Left renal pelvis (tissue), 4 donors: Measurements from ENCODE around the gene CASKIN2. TPM values are rescaled to one million over a fixed set of nuclear protein-coding genes. Genes with fewer than 3 reads are reported as not detected.

Experiments
- polyA plus RNA-seq, 4 donors: library from polyadenylated mRNA; unstranded; fragments of 120-200 nt; gene quantifications; one replicate each; pipeline ENCODE4 v1.2.1, GENCODE V29; 2013; ENCODE audit not compliant: insufficient read length in 4 of 4

Gene CASKIN2
- polyA plus RNA-seq, 4 donors, result 22.5 to 34.6 (median 30.5) TPM

Other genes starting within 250 kb of the CASKIN2 start
- gene MIF4GD, start 244.3 kb downstream of the CASKIN2 start, polyA plus RNA-seq, result 10 to 100 TPM; 16.1 to 22.5 (median 20.4) TPM
- 1 to 10 TPM; 6.5 to 8.5 (median 8.1) TPM for gene SLC25A19, start 226.1 kb downstream of the CASKIN2 start, polyA plus RNA-seq
- gene GRB2, start 109.9 kb downstream of the CASKIN2 start, polyA plus RNA-seq, result 100 to 1,000 TPM in 2 of 4 donors, 10 to 100 TPM in 2; 96.8 to 117 (median 102) TPM
- 100 to 1,000 TPM in 1 of 4 donors, 10 to 100 TPM in 3; 65.4 to 105 (median 88.2) TPM for gene TMEM94, start 58.9 kb downstream of the CASKIN2 start, polyA plus RNA-seq
- gene TSEN54, start 991 bp upstream of the CASKIN2 start, polyA plus RNA-seq, result 10 to 100 TPM; 20.8 to 71.0 (median 45.0) TPM
- gene LLGL2, start 10.2 kb upstream of the CASKIN2 start, polyA plus RNA-seq, result 100 to 1,000 TPM in 1 of 4 donors, 10 to 100 TPM in 2, 1 to 10 TPM in 1; 5.3 to 103 (median 49.8) TPM
- 100 to 1,000 TPM in 3 of 4 donors, 10 to 100 TPM in 1; 89.0 to 224 (median 182) TPM for gene MYO15B, start 72.3 kb upstream of the CASKIN2 start, polyA plus RNA-seq
- gene SMIM5, start 117.9 kb upstream of the CASKIN2 start, polyA plus RNA-seq, result 10 to 100 TPM in 1 of 4 donors, 1 to 10 TPM in 3; 1.7 to 10.3 (median 6.4) TPM
- 10 to 100 TPM; 23.0 to 62.8 (median 36.7) TPM for gene RECQL5, start 151.6 kb upstream of the CASKIN2 start, polyA plus RNA-seq
- 100 to 1,000 TPM in 1 of 4 donors, 10 to 100 TPM in 3; 93.6 to 103 (median 96.9) TPM for gene SAP30BP, start 151.8 kb upstream of the CASKIN2 start, polyA plus RNA-seq
- gene ITGB4, start 205.9 kb upstream of the CASKIN2 start, polyA plus RNA-seq, result 10 to 100 TPM in 3 of 4 donors, 1 to 10 TPM in 1; 9.0 to 15.4 (median 12.4) TPM
- gene GALK1, start 249.7 kb upstream of the CASKIN2 start, polyA plus RNA-seq, result 10 to 100 TPM; 19.2 to 36.1 (median 24.1) TPM